PFSK-1 (cell line): ENCODE measurements around the gene GPC6.

Experiments
- POLR2AphosphoS5 ChIP-seq: IDR thresholded peaks from 2 replicates; pipeline ENCODE4 v1.6.1; 2012; ENCODE audit warnings: low read depth, mild to moderate bottlenecking, control low read depth, low read length, moderate library complexity
- SIN3A ChIP-seq: IDR thresholded peaks from 2 replicates; pipeline ENCODE4 v1.6.1; 2012; ENCODE audit warnings: mild to moderate bottlenecking, low read length, moderate library complexity, borderline replicate concordance; ENCODE audit not compliant: insufficient read depth
- TAF1 ChIP-seq: IDR thresholded peaks from 2 replicates; pipeline ENCODE4 v1.6.1; 2012; ENCODE audit warnings: low read length, control low read depth, borderline replicate concordance; ENCODE audit not compliant: insufficient read depth

GRCh38 chr13:93750676-93751075, 524.1 kb downstream of the GPC6 start:
- TF ChIP-seq TAF1 (no peak), SIN3A (no peak), POLR2AphosphoS5 (no peak)
